Spleen (tissue), 11 donors: Measurements from ENCODE around the gene DNASE1. TPM values are rescaled to one million over a fixed set of nuclear protein-coding genes. Genes with fewer than 3 reads are reported as not detected.

Experiments
- DNase-seq: peaks from one replicate; pipeline ENCODE4 v3.0.0-alpha.2; 2020
- H3K27ac ChIP-seq, 8 donors: fragments of 200-600 bp; sonication (generic) in 7 of 8; 1 replicate in 4 of 8; 2 replicates in 4 of 8; pipeline versions ENCODE4 v1.5.0 to v1.8.0; 2016 to 2021; ENCODE audit warnings: inconsistent platforms in 4 of 8, mild to moderate bottlenecking in 4 of 8, moderate library complexity in 1 of 8
- H3K27me3 ChIP-seq, 7 donors: fragments of 200-600 bp; sonication (generic) in 6 of 7; replicated peaks in 1 of 7; 1 replicate in 4 of 7; 2 replicates in 3 of 7; pipeline versions ENCODE4 v1.5.0 to v1.8.0; 2016 to 2021; ENCODE audit warnings: inconsistent platforms in 3 of 7, mild to moderate bottlenecking in 1 of 7
- H3K36me3 ChIP-seq, 6 donors: fragments of 200-600 bp; sonication (generic) in 5 of 6; 1 replicate in 4 of 6; 2 replicates in 2 of 6; pipeline versions ENCODE4 v1.5.0 to v1.8.0; 2016 to 2021; ENCODE audit warnings: inconsistent platforms in 2 of 6
- H3K4me1 ChIP-seq, 6 donors: fragments of 200-600 bp; sonication (generic) in 5 of 6; 1 replicate in 3 of 6; 2 replicates in 3 of 6; pipeline versions ENCODE4 v1.5.0 to v1.8.0; 2016 to 2021; ENCODE audit warnings: inconsistent platforms in 3 of 6
- H3K4me3 ChIP-seq, 8 donors: fragments of 200-600 bp; sonication (generic) in 7 of 8; 1 replicate in 4 of 8; 2 replicates in 4 of 8; pipeline versions ENCODE4 v1.5.0 to v1.8.0; 2016 to 2021; ENCODE audit warnings: inconsistent platforms in 4 of 8, mild to moderate bottlenecking in 4 of 8, moderate library complexity in 2 of 8
- H3K9me3 ChIP-seq, 8 donors: fragments of 200-600 bp; sonication (generic) in 7 of 8; 1 replicate in 4 of 8; 2 replicates in 4 of 8; pipeline versions ENCODE4 v1.5.0 to v1.8.0; 2016 to 2021; ENCODE audit warnings: inconsistent platforms in 4 of 8
- POLR2A ChIP-seq, 3 donors: fragments of 450-650 bp; IDR thresholded peaks; one replicate each; pipeline ENCODE4 v1.5.1; 2017; ENCODE audit warnings: antibody characterized with exemption in 3 of 3, mild to moderate bottlenecking in 1 of 3
- POLR2AphosphoS5 ChIP-seq, 3 donors: sonication (generic); formaldehyde crosslinking; IDR thresholded peaks; one replicate each; pipeline ENCODE4 v1.5.1; 2017; ENCODE audit warnings: antibody characterized with exemption in 3 of 3
- WGBS, 5 donors: extraction: QIAGEN DNeasy Blood & Tissue Kit in 3 of 5; methylation state at CpG; one replicate each; pipeline versions ENCODE4 v1.1.5 to v1.1.7; 2013 to 2018; 5-methylcytosine and 5-hydroxymethylcytosine counted together
- intact Hi-C: fragments of 100-400 bp; cut with DNase I; formaldehyde crosslinking; loops from one replicate; pipeline ENCODE4 v1.15.0; 2023; ENCODE audit warnings: low total_unique reads
- polyA plus RNA-seq, 3 donors: library from polyadenylated mRNA; stranded (reverse); fragments of 200-250 nt; gene quantifications; one replicate each; pipeline ENCODE4 v1.2.1, GENCODE V29; 2013
- total RNA-seq, 7 donors: library from RNA; depleted of rRNA in 3 of 7; stranded (reverse); fragments of >200 nt in 3 of 7; fragmentation: NEBNext Ultra II Directional in 4 of 7; extraction: Animal tissue kit (Norgen Biotek cat#: 25700) in 4 of 7; gene quantifications; one replicate each; pipeline versions ENCODE4 v1.1.0 to v1.2.1, GENCODE V29; 2016 to 2021
- TF ChIP-seq, protein P1 (sequence below), 11 experiments: fragments of 200-600 bp in 7 of 11; fragments of 450-650 bp in 4 of 11; sonication (generic) in 4 of 11; IDR thresholded peaks in 8 of 11; conservative IDR thresholded peaks in 3 of 11; 1 replicate in 7 of 11; 2 replicates in 4 of 11; pipeline versions ENCODE4 v1.4.0 to v1.8.0; 2016 to 2021; ENCODE audit warnings: antibody characterized with exemption in 11 of 11, inconsistent platforms in 4 of 11, mild to moderate bottlenecking in 1 of 11
- donor health status: healthy with polysubstance abuse.
- donor health status: DM: no; HTN: no; CAD: no; lungs with moderate emphysema.
- donor health status: DM: no; HTN: no; CAD: no.
- donor health status: Bipolar disorder and iron deficiency.
- donor health status: healthy.
- donor health status: DM: no; HTN: no; CAD: no.
- donor health status: DM: yes; HTN: yes; CAD: no.

Gene DNASE1
- total and polyA plus RNA-seq, 10 donors, result 6.1 to 51.9 (median 24.7) TPM

DNA sequence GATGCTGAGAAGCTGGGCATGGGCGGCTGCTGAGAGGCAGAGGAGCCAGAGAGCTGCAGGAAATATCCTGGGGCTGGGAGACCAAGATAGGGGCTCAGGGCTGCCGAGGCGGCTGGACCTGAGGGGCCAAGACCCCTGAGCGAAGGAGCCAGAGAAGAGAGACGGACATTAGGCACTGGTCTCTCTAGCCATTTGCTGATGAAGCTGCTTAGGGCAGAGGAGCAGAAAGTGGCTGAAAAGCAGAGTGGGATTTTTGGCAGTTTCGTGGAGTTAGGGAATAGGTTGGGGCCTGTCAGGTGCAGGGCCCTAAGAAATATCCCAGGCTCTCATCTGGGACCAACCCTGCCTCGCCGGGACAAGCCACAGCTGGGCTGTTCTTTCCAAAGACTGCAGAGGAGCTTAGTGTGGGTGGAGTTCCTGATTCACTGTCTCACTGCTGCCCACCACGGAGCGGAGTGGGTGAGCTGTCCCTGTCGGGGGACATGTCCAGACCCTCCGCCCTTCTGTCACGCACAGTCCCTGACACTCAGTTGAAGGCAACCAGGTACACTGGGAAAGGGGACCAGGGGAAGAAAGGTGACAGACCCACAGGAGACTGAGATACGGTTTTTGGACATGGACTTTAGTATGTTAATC is 11.3 kb upstream of the DNASE1 start:
- H3K27ac ChIP-seq, result no peak overlapping the region

DNA sequence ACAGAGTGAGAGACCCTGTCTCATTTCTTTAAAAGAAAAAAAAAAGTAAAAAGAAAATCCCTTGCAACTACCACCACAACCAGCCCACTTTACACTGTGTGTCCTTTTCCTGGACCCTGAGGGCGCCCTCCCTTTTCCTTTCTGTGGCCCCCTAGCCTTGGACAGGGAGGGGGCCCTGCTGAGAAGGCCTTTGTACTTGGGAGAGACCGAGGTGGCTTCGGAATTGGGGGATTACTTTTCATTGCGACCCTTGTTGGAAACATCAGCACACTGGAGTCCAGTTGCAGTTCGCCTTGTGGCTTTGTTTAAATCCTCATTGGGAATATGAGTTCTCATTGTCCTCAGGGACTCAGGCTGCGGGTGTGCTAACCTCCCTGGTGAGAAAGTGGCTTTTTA is 9.4 kb upstream of the DNASE1 start:
- WGBS, 5 donors, result 81 to 92% (median 88%) methylated on average over 6 of the region's 6 CpGs
- H3K36me3 ChIP-seq, result peaks cover 0 to 82% (median 27%) of the 10 kb centered on the region in 6 donors
- intact Hi-C loops, result no loop called here
- H3K9me3 ChIP-seq, result no peaks in the 10 kb centered on the region
- H3K4me3 ChIP-seq, result no peak overlapping the region
- H3K27me3 ChIP-seq, result no peaks in the 10 kb centered on the region
- no peak for DNase-seq
- TF ChIP-seq, protein P1, sequence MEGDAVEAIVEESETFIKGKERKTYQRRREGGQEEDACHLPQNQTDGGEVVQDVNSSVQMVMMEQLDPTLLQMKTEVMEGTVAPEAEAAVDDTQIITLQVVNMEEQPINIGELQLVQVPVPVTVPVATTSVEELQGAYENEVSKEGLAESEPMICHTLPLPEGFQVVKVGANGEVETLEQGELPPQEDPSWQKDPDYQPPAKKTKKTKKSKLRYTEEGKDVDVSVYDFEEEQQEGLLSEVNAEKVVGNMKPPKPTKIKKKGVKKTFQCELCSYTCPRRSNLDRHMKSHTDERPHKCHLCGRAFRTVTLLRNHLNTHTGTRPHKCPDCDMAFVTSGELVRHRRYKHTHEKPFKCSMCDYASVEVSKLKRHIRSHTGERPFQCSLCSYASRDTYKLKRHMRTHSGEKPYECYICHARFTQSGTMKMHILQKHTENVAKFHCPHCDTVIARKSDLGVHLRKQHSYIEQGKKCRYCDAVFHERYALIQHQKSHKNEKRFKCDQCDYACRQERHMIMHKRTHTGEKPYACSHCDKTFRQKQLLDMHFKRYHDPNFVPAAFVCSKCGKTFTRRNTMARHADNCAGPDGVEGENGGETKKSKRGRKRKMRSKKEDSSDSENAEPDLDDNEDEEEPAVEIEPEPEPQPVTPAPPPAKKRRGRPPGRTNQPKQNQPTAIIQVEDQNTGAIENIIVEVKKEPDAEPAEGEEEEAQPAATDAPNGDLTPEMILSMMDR (IDR thresholded peaks at IDR 0.05 in 8 of 11, conservative IDR thresholded peaks at IDR 0.05 in 3 of 11), result no peak
- no peak for TF ChIP-seq POLR2A (IDR thresholded peaks at IDR 0.05)
- TF ChIP-seq POLR2AphosphoS5 (IDR thresholded peaks at IDR 0.05), result no peak
- H3K27ac ChIP-seq, result no peak overlapping the region
- H3K4me1 ChIP-seq, result no peaks in the 10 kb centered on the region

More for the DNA sequence above, 11.3 kb upstream of the DNASE1 start:
- WGBS, 5 donors, result 93 to 97% (median 95%) methylated on average over 13 to 14 of the region's 14 CpGs
- peaks cover 0 to 1% (median 0%) of the 10 kb centered on the region in 6 donors for H3K4me1 ChIP-seq
- peak; percentile 39 for DNase-seq
- no peak for TF ChIP-seq POLR2AphosphoS5 (IDR thresholded peaks at IDR 0.05)
- TF ChIP-seq POLR2A (IDR thresholded peaks at IDR 0.05), result no peak
- TF ChIP-seq, protein P1 (IDR thresholded peaks at IDR 0.05 in 8 of 11, conservative IDR thresholded peaks at IDR 0.05 in 3 of 11), result no peak
- H3K9me3 ChIP-seq, result no peaks in the 10 kb centered on the region
- intact Hi-C loops, result no loop called here
- no peaks in the 10 kb centered on the region for H3K27me3 ChIP-seq
- no peak overlapping the region for H3K4me3 ChIP-seq
- H3K36me3 ChIP-seq, result peaks cover 0 to 83% (median 27%) of the 10 kb centered on the region in 6 donors

DNA sequence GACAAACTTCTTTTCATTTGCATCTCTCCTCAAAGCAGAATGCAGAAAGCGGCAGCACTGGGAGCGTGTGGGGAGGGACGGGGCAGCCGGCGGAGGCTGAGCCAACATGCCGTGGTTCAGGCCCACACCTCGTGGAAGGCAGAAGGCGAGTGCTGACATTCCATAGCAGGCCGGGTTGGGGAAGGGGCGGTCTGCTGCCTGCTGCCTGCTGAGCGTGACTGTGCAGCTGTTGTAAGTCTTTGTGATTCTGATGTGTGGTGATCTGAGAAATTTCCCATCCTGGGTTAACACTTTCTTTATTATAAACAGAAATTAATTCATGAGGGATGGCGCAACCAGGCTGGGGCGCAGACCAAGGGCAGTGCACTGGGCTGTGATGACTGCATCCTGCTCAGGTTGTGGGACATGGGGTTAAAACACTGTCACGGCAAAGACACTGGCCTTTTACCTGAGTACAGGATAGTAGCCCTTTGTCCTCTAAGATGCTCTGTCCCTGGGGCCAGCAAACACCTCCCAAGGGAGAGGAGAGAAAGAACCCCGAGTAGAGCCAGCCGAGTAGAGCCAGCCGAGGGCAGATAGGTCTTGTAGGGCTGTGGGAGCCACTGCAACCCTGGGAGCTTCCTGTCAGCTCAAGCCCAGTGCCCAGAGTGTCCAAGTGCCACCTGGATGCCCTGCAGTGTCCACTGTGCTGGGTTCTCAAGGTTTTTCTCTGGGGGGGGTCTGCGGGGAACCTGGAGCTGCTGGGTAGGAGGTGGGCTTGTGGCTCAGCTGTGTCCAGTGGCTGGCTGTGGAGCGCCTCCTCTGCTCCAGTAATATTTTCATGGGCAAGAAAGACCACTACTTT is 8.8 kb upstream of the DNASE1 start:
- WGBS, 5 donors, result 83 to 89% (median 88%) methylated on average over 19 of the region's 19 CpGs
- Histone ChIP-seq H3K9me3 (no peaks in the 10 kb centered on the region), H3K4me3 (no peak overlapping the region), H3K27me3 (no peaks in the 10 kb centered on the region), H3K36me3 (peaks cover 0 to 79% (median 25%) of the 10 kb centered on the region in 6 donors), H3K27ac (no peak overlapping the region), H3K4me1 (no peaks in the 10 kb centered on the region)
- peak; percentile 47 for DNase-seq
- TF ChIP-seq, protein P1 (IDR thresholded peaks at IDR 0.05 in 8 of 11, conservative IDR thresholded peaks at IDR 0.05 in 3 of 11), result no peak
- TF ChIP-seq POLR2A (IDR thresholded peaks at IDR 0.05) (no peak), POLR2AphosphoS5 (IDR thresholded peaks at IDR 0.05) (no peak)
- intact Hi-C loops, result no loop called here

DNA sequence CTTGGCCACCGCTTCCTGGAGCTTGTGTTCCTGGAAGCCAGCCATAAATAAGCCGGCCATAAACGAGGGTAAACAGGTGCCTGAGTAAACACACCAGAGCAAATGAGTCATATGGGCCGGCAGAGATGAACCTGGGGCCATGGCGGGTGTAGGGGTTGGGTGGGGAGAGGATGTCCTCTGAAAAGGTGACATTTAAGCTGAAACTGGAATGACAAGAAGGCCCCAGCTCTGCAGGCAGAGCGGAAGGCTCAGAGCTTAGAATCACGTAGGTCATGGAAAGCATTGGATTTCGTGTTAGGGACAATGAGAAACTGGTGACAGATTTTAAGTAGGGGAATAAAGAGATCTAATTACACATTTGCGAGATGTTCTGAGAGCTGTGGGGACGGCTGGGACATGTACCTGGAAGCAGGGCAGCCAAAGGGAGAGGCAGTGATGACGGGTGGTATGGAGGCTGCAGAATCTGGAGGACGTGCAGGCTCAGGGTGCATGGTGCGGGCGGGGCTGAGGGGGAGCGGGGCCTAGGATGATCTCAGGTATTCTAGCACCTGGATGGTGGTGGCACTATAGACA is 8.1 kb upstream of the DNASE1 start:
- Histone ChIP-seq H3K9me3 (no peaks in the 10 kb centered on the region), H3K36me3 (peaks cover 0 to 79% (median 22%) of the 10 kb centered on the region in 6 donors), H3K4me3 (no peak overlapping the region), H3K4me1 (no peaks in the 10 kb centered on the region), H3K27ac (no peak overlapping the region), H3K27me3 (no peaks in the 10 kb centered on the region)
- WGBS, 5 donors, result 87 to 91% (median 88%) methylated on average over 15 of the region's 15 CpGs
- intact Hi-C loops, result no loop called here
- peak; percentile 41 for DNase-seq
- TF ChIP-seq, protein P1 (IDR thresholded peaks at IDR 0.05 in 8 of 11, conservative IDR thresholded peaks at IDR 0.05 in 3 of 11), result no peak
- no peak for TF ChIP-seq POLR2AphosphoS5 (IDR thresholded peaks at IDR 0.05)
